Astrocyte of the cerebellum (primary cell): ENCODE results near the gene FAM72D.
"Not testable (repeated sequence)": the region's sequence is repeated elsewhere in the genome, so short reads cannot be mapped to it uniquely, and the experiment has no call there.

Experiments
- DNase-seq: peaks from one replicate; pipeline ENCODE4 v3.0.0-alpha.2; 2011; ENCODE audit warnings: low read depth
- H3K4me3 ChIP-seq: 2 replicates; pipeline ENCODE4 v1.5.1; 2011; ENCODE audit warnings: mild to moderate bottlenecking, low read depth, low read length, moderate library complexity
- in situ Hi-C: cut with HindIII; loops from 2 replicates; pipeline ENCODE4 v1.10.0; 2017; ENCODE audit warnings: low sequenced_read_pairs

The FAM72D gene

GRCh38 chr1:145125112-145125511 lies 29.3 kb downstream of the FAM72D start:
- DNase-seq, H3K4me3 ChIP-seq, in situ Hi-C loops: not testable (repeated sequence)

DNA sequence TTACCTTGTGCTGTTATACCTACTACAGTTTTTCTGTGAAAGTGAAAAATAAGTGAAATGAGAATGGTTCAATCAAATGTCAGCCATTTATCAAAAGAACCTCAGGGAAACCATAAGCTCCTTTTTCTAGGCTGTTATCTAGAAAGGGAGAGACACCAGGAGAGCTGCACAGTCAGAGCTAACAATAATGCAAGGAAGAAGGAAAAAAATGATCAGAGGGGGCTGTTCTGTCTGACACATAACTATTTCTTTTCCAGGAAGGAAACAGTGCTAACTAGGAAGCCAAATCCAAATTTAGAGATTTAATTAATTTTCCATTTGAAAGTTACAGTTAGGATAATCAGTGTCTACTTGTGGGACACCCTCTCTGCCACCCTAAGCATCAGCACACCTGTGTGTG lies 31.4 kb downstream of the FAM72D start:
- DNase-seq, in situ Hi-C loops: not testable (repeated sequence)

GRCh38 chr1:145128697-145129469 lies 33.1 kb downstream of the FAM72D start:
- H3K4me3 ChIP-seq, in situ Hi-C loops, DNase-seq: not testable (repeated sequence)

More for the DNA sequence above, 31.4 kb downstream of the FAM72D start:
- H3K4me3 ChIP-seq = not testable (repeated sequence)

- DNase-seq, in situ Hi-C loops, H3K4me3 ChIP-seq: not testable (repeated sequence)
Measured at GRCh38 chr1:145134476-145134875, 38.7 kb downstream of the FAM72D start.

DNA sequence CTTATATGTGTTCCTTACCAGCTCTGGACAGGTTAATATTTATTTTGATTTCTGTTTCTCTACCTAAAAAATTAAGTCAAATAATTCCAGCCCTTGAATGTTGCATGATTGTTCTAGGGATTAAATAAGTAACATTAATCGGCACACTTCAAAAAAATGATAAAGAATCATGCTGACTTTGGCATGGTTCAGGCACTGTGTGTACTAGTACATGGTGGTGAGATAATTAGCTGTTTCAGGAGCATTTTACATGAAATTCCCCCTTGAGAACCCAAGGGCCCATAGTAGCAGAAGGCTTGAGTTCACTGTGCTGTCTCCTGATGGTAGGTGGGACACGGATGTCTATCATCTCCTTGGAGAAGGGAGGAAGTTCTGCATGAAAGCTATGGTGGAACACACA lies 44.8 kb downstream of the FAM72D start:
- H3K4me3 ChIP-seq, in situ Hi-C loops, DNase-seq: not testable (repeated sequence)

GRCh38 chr1:145144264-145144913 lies 48.6 kb downstream of the FAM72D start:
- H3K4me3 ChIP-seq, in situ Hi-C loops, DNase-seq: not testable (repeated sequence)

DNA sequence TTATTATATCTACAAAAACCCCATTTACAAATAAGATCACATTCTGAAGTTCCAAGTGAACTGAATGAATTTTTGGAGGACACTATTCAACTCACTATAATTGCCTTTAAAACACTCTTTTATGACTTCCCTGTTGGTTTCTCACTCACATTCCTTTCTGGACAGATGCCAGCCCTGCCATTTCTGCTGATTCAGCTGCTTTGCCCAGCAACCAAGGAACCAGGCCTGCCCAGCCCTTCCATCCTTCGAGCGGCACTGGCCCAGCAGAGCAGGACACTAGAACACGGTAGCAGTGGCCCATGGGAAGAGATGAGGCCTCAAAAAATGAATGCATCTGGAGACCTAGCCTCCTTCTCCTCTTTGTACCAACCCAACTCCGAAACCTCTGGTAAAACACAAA lies 50.5 kb downstream of the FAM72D start:
- DNase-seq, H3K4me3 ChIP-seq, in situ Hi-C loops: not testable (repeated sequence)

DNA sequence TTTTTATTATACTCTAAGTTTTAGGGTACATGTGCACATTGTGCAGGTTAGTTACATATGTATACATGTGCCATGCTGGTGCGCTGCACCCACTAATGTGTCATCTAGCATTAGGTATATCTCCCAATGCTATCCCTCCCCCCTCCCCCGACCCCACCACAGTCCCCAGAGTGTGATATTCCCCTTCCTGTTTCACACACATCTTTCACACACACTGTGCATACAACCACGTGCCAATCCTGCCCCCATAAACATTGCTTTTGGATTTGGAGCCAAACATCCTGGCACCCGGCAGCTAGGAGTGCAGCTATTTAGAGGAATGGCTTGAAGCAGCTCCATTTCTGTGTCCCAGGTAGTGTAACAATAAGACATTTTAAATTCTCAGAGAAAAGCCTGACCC lies 51.4 kb downstream of the FAM72D start:
- in situ Hi-C loops, DNase-seq, H3K4me3 ChIP-seq: not testable (repeated sequence)

GRCh38 chr1:145155421-145155820 lies 59.6 kb downstream of the FAM72D start:
- H3K4me3 ChIP-seq, DNase-seq, in situ Hi-C loops: not testable (repeated sequence)

GRCh38 chr1:145155873-145156272 lies 60.1 kb downstream of the FAM72D start:
- in situ Hi-C loops, H3K4me3 ChIP-seq, DNase-seq: not testable (repeated sequence)

- H3K4me3 ChIP-seq = peak overlapping the region; percentile 15
- peak; percentile 36 for DNase-seq
- in situ Hi-C loops = not testable (repeated sequence)
Measured at GRCh38 chr1:145156891-145157610, 61.3 kb downstream of the FAM72D start.

- in situ Hi-C loops = not testable (repeated sequence)
Measured at GRCh38 chr1:145157715-145158114, 61.9 kb downstream of the FAM72D start.

GRCh38 chr1:145161046-145161752 lies 65.4 kb downstream of the FAM72D start:
- H3K4me3 ChIP-seq, in situ Hi-C loops, DNase-seq: not testable (repeated sequence)

More at GRCh38 chr1:145157715-145158114, 61.9 kb downstream of the FAM72D start:
- not testable (repeated sequence) for DNase-seq, H3K4me3 ChIP-seq
